ENCODE results near the gene KRT81. TPM values are rescaled to one million over a fixed set of nuclear protein-coding genes. Genes with fewer than 3 reads are reported as not detected.

The KRT81 gene
- total and polyA plus RNA-seq, 10 donors, result 0.05 to 0.37 TPM; not detected in 8

DNA sequence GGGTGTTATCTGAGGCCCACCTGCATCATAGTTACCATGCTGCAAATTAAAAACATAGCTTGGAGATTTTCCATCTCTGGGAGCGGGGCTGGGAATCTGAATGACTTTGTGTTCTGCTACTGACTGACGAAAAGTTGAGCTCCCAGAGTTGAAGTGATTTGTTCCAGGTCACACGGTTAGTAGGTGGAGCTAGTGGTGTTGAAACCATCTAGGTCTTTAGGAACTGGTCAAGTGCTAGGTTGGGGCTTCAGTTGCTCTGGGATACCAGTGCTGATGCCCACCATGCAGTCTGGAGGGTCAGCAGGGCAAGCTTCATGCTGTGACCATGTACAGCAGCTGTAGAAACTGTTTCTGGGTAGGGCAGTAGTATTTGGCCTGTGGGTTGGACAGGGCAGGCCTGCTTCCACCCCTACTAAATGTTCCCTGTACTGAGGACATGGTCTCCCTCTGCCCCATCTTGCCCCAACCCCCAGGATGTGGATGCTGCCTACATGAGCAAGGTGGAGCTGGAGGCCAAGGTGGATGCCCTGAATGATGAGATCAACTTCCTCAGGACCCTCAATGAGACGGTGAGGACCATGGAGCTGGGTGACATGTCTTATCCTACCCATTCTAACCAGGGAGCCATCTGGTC lies 53.0 kb downstream of the KRT81 start:
- H3K36me3 ChIP-seq, result no peaks in the 10 kb centered on the region
- peak; percentile 25 for DNase-seq
- no peaks in the 10 kb centered on the region for H3K9me3 ChIP-seq
- peaks cover 3 to 31% (median 13%) of the 10 kb centered on the region in 7 donors for H3K27me3 ChIP-seq (replicated peaks in 1 of 7)
- 79 to 93% (median 86%) methylated on average over 4 of the region's 4 CpGs for WGBS, 5 donors
- no peak overlapping the region for H3K27ac ChIP-seq
- no peak overlapping the region for H3K4me3 ChIP-seq
- intact Hi-C loops (cut with DNase I; ENCODE audit: low total_unique reads), result no loop called here
- TF ChIP-seq POLR2A (IDR thresholded peaks at IDR 0.05) (no peak), POLR2AphosphoS5 (IDR thresholded peaks at IDR 0.05) (no peak)
- TF ChIP-seq, protein P1, sequence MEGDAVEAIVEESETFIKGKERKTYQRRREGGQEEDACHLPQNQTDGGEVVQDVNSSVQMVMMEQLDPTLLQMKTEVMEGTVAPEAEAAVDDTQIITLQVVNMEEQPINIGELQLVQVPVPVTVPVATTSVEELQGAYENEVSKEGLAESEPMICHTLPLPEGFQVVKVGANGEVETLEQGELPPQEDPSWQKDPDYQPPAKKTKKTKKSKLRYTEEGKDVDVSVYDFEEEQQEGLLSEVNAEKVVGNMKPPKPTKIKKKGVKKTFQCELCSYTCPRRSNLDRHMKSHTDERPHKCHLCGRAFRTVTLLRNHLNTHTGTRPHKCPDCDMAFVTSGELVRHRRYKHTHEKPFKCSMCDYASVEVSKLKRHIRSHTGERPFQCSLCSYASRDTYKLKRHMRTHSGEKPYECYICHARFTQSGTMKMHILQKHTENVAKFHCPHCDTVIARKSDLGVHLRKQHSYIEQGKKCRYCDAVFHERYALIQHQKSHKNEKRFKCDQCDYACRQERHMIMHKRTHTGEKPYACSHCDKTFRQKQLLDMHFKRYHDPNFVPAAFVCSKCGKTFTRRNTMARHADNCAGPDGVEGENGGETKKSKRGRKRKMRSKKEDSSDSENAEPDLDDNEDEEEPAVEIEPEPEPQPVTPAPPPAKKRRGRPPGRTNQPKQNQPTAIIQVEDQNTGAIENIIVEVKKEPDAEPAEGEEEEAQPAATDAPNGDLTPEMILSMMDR (IDR thresholded peaks at IDR 0.05 in 8 of 11, conservative IDR thresholded peaks at IDR 0.05 in 3 of 11), result no peak
- peaks cover 0 to 8% (median 1%) of the 10 kb centered on the region in 6 donors for H3K4me1 ChIP-seq

DNA sequence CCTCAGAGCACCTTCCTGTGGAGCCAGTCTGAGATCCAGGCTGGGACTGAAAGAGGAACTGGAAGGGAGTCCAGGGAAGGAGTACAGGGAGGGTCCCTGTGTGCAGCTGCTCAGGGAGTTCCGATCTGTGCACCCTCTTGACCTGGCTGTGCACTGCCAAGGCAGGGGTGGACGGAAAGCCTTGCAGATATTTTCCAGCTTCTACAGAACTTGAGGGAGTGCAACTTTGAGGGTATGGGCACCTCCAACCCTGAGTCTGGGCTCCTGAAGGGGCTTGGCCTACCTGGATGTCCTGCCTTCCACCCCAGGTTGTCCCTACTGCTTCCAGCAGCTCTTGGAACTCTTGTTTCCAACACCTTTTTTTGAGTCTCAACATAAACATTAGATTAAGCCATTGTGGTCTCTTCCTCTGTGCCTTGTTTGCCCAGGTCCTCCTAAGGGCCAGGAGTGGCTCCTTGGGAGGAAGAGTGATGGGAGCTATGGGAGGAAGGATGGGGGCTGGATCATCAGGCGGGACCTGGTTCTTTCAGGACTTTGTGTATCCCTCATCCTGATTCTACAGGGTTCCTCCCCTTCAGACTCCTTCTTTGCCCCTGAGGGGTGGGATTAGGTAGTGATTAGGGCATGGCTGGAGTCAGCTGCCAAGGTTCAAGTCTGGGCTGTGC lies 54.8 kb downstream of the KRT81 start:
- WGBS, 5 donors, result 77 to 89% (median 85%) methylated on average over 3 of the region's 3 CpGs
- H3K4me3 ChIP-seq, result no peak overlapping the region
- H3K9me3 ChIP-seq, result no peaks in the 10 kb centered on the region
- H3K4me1 ChIP-seq, result peaks cover 0 to 24% (median 15%) of the 10 kb centered on the region in 6 donors
- DNase-seq, result peak; percentile 40
- H3K36me3 ChIP-seq, result no peaks in the 10 kb centered on the region
- TF ChIP-seq POLR2A (IDR thresholded peaks at IDR 0.05), result no peak
- no peak overlapping the region for H3K27ac ChIP-seq
- intact Hi-C loops (cut with DNase I; ENCODE audit: low total_unique reads), result no loop called here
- peaks cover 5 to 41% (median 28%) of the 10 kb centered on the region in 7 donors for H3K27me3 ChIP-seq (replicated peaks in 1 of 7)

Other genes starting within 250 kb of the KRT81 start
- 100 to 1,000 TPM in 1 of 7 donors, 10 to 100 TPM in 6; 12.0 to 113 (median 58.4) TPM for gene NR4A1, start 240.1 kb downstream of the KRT81 start, total RNA-seq
- gene NR4A1, start 240.1 kb downstream of the KRT81 start, polyA plus RNA-seq, result 10 to 100 TPM; 11.8 to 43.5 (median 13.7) TPM
- 10 to 100 TPM; 23.5 to 40.1 (median 32.3) TPM for gene ATG101, start 221.6 kb downstream of the KRT81 start, total RNA-seq
- 10 to 100 TPM; 32.0 to 81.1 (median 35.3) TPM for gene ATG101, start 221.6 kb downstream of the KRT81 start, polyA plus RNA-seq
- gene SMIM41, start 211.8 kb downstream of the KRT81 start, total RNA-seq, result 1 to 10 TPM in 6 of 7 donors, under 1 TPM in 1; 0.64 to 8.1 (median 4.9) TPM
- gene SMIM41, start 211.8 kb downstream of the KRT81 start, polyA plus RNA-seq, result 1 to 10 TPM in 2 of 3 donors, under 1 TPM in 1; 0.85 to 1.7 (median 1.1) TPM
- under 1 TPM in 2 of 7 donors, not detected in 5; 0.17 to 0.37 TPM for gene KRT80, start 99.5 kb downstream of the KRT81 start, total RNA-seq
- gene KRT80, start 99.5 kb downstream of the KRT81 start, polyA plus RNA-seq, result under 1 TPM in 1 of 3 donors, not detected in 2; 0.03 TPM
- 1 to 10 TPM in 1 of 7 donors, under 1 TPM in 3, not detected in 3; 0.73 to 1.5 (median 0.83) TPM for gene KRT7, start 58.3 kb downstream of the KRT81 start, total RNA-seq
- 1 to 10 TPM; 1.2 to 1.9 (median 1.6) TPM for gene KRT7, start 58.3 kb downstream of the KRT81 start, polyA plus RNA-seq
- gene KRT86, start 16.9 kb downstream of the KRT81 start, total RNA-seq, result under 1 TPM in 2 of 7 donors, not detected in 5; 0.17 to 0.26 TPM
- gene KRT86, start 16.9 kb downstream of the KRT81 start, polyA plus RNA-seq, result under 1 TPM in 2 of 3 donors, not detected in 1; 0.08 to 0.09 TPM
- not detected for gene KRT83, start 29.9 kb upstream of the KRT81 start, total RNA-seq
- not detected for gene KRT83, start 29.9 kb upstream of the KRT81 start, polyA plus RNA-seq
- under 1 TPM in 1 of 7 donors, not detected in 6; 0.52 TPM for gene KRT85, start 75.9 kb upstream of the KRT81 start, total RNA-seq
- not detected for gene KRT85, start 75.9 kb upstream of the KRT81 start, polyA plus RNA-seq
- under 1 TPM in 1 of 7 donors, not detected in 6; 0.52 TPM for gene KRT84, start 94.1 kb upstream of the KRT81 start, total RNA-seq
- not detected for gene KRT84, start 94.1 kb upstream of the KRT81 start, polyA plus RNA-seq
- not detected for gene KRT82, start 114.8 kb upstream of the KRT81 start, total RNA-seq
- gene KRT82, start 114.8 kb upstream of the KRT81 start, polyA plus RNA-seq, result under 1 TPM in 1 of 3 donors, not detected in 2; 0.04 TPM
- not detected for gene KRT75, start 142.8 kb upstream of the KRT81 start, total RNA-seq
- gene KRT75, start 142.8 kb upstream of the KRT81 start, polyA plus RNA-seq, result not detected
- not detected for gene KRT6B, start 160.6 kb upstream of the KRT81 start, total RNA-seq
- under 1 TPM; 0.03 to 0.10 (median 0.04) TPM for gene KRT6B, start 160.6 kb upstream of the KRT81 start, polyA plus RNA-seq
- not detected for gene KRT6C, start 182.3 kb upstream of the KRT81 start, total RNA-seq
- gene KRT6C, start 182.3 kb upstream of the KRT81 start, polyA plus RNA-seq, result under 1 TPM; 0.03 to 0.07 (median 0.06) TPM
- not detected for gene KRT6A, start 201.7 kb upstream of the KRT81 start, total RNA-seq
- gene KRT6A, start 201.7 kb upstream of the KRT81 start, polyA plus RNA-seq, result under 1 TPM; 0.42 to 0.83 (median 0.45) TPM
- gene KRT5, start 228.9 kb upstream of the KRT81 start, total RNA-seq, result 1 to 10 TPM in 2 of 7 donors, under 1 TPM in 2, not detected in 3; 0.23 to 1.5 (median 0.85) TPM
- gene KRT5, start 228.9 kb upstream of the KRT81 start, polyA plus RNA-seq, result 1 to 10 TPM in 1 of 3 donors, under 1 TPM in 2; 0.93 to 1.9 (median 0.96) TPM

All from spleen (tissue), 11 donors.